Bronchial epithelial cell (primary cell): ENCODE measurements around the gene ARHGDIG. TPM values are rescaled to one million over a fixed set of nuclear protein-coding genes. Genes with fewer than 3 reads are reported as not detected.
"Not testable (repeated sequence)": the region's sequence is repeated elsewhere in the genome, so short reads cannot be mapped to it uniquely, and the experiment has no call there.

Experiments used
- DNase-seq: peaks from one replicate; pipeline ENCODE4 v3.0.0-alpha.2; 2010; ENCODE audit warnings: low read depth
- FAIRE-seq: peaks from 2 replicates; lab custom pipeline; 2011; peaks lifted over from hg19 to GRCh38; lab: Jason Lieb, UNC
- H3K27me3 ChIP-seq: 2 replicates; pipeline ENCODE4 v1.5.1; 2011; ENCODE audit warnings: low read length; ENCODE audit not compliant: control insufficient read depth, insufficient read depth
- H3K36me3 ChIP-seq: 2 replicates; pipeline ENCODE4 v1.5.1; 2011; ENCODE audit warnings: low read length; ENCODE audit not compliant: control insufficient read depth, insufficient read depth
- H3K4me3 ChIP-seq: 2 replicates; pipeline ENCODE4 v1.5.1; 2011; ENCODE audit warnings: mild to moderate bottlenecking, low read depth, low read length, control low read depth
- CTCF ChIP-seq: IDR thresholded peaks from 2 replicates; pipeline ENCODE4 v1.5.1; 2011; ENCODE audit warnings: mild to moderate bottlenecking, moderate library complexity, low read length, control low read depth, inconsistent platforms; ENCODE audit not compliant: insufficient read depth, severe bottlenecking
- total RNA-seq: library from RNA; depleted of rRNA; stranded (reverse); fragments of >200 nt; gene quantifications from 2 replicates; pipeline ENCODE4 v1.2.1, GENCODE V29; 2014

ARHGDIG gene
- total RNA-seq, 1 donor from 2014 or later: not detected

GRCh38 chr16:253833-254232 is 26.6 kb upstream of the ARHGDIG start:
- Histone ChIP-seq H3K27me3 (no peaks in the 10 kb centered on the region), H3K4me3 (no peak overlapping the region), H3K36me3 (peaks cover 6% of the 10 kb centered on the region)
- TF ChIP-seq CTCF: no peak
- DNase-seq (no peak), FAIRE-seq (no peak)

- FAIRE-seq: no peak
- no peak overlapping the region for H3K4me3 ChIP-seq
These were observed 25.9 kb upstream of the ARHGDIG start for GRCh38 chr16:254461-254860.

GRCh38 chr16:255183-255582 is 25.2 kb upstream of the ARHGDIG start:
- FAIRE-seq: no peak
- Histone ChIP-seq H3K4me3 (no peak overlapping the region), H3K27me3 (no peaks in the 10 kb centered on the region), H3K36me3 (peaks cover 7% of the 10 kb centered on the region)
- no peak for TF ChIP-seq CTCF
- DNase-seq: no peak

More at GRCh38 chr16:254461-254860, 25.9 kb upstream of the ARHGDIG start:
- TF ChIP-seq CTCF: no peak
- peaks cover 5% of the 10 kb centered on the region for H3K36me3 ChIP-seq
- DNase-seq: no peak
- no peaks in the 10 kb centered on the region for H3K27me3 ChIP-seq

- not testable (repeated sequence) for FAIRE-seq, DNase-seq, H3K27me3 ChIP-seq, H3K4me3 ChIP-seq
- peaks cover 10% of the 10 kb centered on the region for H3K36me3 ChIP-seq
These were observed 22.3 kb upstream of the ARHGDIG start for GRCh38 chr16:258091-258490.

GRCh38 chr16:259226-259625 is 21.2 kb upstream of the ARHGDIG start:
- H3K4me3 ChIP-seq: no peak overlapping the region
- H3K27me3 ChIP-seq: no peaks in the 10 kb centered on the region
- FAIRE-seq (no peak), DNase-seq (no peak)
- TF ChIP-seq CTCF: no peak
- H3K36me3 ChIP-seq: peaks cover 10% of the 10 kb centered on the region

DNA sequence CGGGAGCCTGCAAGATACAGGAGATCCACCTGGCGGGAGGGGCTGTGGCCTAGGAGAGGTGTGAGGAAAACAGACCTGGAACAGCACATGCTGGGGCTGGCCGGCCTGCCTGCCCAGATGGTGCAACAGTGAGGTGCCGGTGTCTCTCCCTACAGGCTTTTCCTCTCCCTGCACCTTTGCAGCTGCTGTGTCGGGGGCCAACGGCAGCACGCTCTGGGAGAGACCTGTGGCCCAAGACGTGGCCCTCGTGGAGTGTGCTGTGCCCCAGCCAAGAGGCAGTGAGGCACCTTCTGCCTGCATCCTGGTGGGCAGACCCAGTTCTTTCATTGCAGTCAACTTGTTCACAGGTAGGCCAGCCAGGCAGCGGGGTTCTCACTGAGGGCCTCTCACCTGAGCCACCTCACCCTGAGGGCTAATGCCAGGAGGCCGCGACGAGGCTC is 20.6 kb upstream of the ARHGDIG start:
- H3K4me3 ChIP-seq: no peak overlapping the region
- peaks cover 10% of the 10 kb centered on the region for H3K36me3 ChIP-seq
- TF ChIP-seq CTCF: no peak
- FAIRE-seq: no peak
- DNase-seq: no peak
- no peaks in the 10 kb centered on the region for H3K27me3 ChIP-seq
